Measurements from ENCODE around the gene RHBDL1.

DNA sequence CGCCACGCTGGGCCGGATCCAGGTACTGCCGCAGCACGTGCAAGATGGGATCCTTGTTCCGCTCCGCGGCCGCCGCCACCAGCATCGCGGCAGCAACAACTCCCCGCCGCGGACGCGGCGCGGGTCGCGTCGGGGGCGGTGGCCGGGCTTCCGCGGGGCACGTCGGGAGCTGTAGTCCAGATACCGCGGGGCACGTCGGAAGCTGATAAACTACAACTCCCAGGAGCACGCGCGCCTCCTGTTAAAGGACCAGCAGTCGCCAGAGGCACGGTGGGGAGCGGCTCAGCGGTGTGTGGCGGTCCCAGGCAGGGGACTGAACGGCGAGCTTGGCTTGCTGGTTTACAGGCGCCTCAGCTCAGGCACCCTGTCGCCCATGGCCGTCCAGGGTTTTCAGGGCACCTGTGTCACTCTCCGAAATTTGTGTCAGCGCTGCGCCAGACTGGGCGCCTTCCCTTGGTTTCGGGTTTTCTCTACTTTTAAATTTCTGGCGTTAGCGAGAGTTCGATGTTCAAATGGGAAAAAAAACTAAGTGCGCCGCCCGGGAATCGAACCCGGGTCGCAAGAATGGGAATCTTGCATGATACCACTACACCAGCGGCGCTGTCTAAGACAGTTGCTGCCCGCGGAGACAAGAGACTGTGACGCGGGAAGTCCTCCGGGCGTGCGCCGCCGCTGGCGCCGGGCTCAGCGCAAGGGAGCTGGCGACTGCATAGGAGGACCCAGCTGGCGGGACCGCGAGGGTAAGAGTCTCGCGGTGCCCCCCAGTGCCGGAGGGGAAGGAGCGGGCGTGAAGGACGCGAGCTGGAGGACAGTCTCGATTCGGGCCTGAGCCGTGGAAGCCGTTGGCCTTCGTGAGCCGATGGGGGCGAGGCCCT lies 39.0 kb upstream of the RHBDL1 start, which contains the start of gene METTL26:
- TF ChIP-seq, protein P1, sequence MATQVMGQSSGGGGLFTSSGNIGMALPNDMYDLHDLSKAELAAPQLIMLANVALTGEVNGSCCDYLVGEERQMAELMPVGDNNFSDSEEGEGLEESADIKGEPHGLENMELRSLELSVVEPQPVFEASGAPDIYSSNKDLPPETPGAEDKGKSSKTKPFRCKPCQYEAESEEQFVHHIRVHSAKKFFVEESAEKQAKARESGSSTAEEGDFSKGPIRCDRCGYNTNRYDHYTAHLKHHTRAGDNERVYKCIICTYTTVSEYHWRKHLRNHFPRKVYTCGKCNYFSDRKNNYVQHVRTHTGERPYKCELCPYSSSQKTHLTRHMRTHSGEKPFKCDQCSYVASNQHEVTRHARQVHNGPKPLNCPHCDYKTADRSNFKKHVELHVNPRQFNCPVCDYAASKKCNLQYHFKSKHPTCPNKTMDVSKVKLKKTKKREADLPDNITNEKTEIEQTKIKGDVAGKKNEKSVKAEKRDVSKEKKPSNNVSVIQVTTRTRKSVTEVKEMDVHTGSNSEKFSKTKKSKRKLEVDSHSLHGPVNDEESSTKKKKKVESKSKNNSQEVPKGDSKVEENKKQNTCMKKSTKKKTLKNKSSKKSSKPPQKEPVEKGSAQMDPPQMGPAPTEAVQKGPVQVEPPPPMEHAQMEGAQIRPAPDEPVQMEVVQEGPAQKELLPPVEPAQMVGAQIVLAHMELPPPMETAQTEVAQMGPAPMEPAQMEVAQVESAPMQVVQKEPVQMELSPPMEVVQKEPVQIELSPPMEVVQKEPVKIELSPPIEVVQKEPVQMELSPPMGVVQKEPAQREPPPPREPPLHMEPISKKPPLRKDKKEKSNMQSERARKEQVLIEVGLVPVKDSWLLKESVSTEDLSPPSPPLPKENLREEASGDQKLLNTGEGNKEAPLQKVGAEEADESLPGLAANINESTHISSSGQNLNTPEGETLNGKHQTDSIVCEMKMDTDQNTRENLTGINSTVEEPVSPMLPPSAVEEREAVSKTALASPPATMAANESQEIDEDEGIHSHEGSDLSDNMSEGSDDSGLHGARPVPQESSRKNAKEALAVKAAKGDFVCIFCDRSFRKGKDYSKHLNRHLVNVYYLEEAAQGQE (IDR thresholded peaks at IDR 0.05; ENCODE audit: insufficient read depth in 1 of 2, low read depth in 2 of 2, low read length in 2 of 2): peak in 1 of 2 experiments; percentile 63; a peak in 1 of 4 replicates
- peak; percentile 72 for TF ChIP-seq POLR2AphosphoS5 (IDR thresholded peaks at IDR 0.05; ENCODE audit: low read depth, low read length)
- TF ChIP-seq TAF1 (IDR thresholded peaks at IDR 0.05; ENCODE audit: borderline replicate concordance, insufficient read depth, low read length): peak; percentile 71; the same call in 1 of the 2 replicates
- peak; percentile 76; the same call in 1 of the 2 replicates for TF ChIP-seq SIN3A (IDR thresholded peaks at IDR 0.05; ENCODE audit: borderline replicate concordance, insufficient read depth, low read length)
- no peak for TF ChIP-seq FOXP2 (optimal IDR thresholded peaks at IDR 0.05; ENCODE audit: borderline replicate concordance, extremely low read depth, extremely low read length, insufficient read depth)

Measured in PFSK-1 (cell line).